Heart left ventricle (tissue), 16 donors: ENCODE measurements around the gene AOX1. TPM values are rescaled to one million over a fixed set of nuclear protein-coding genes. Genes with fewer than 3 reads are reported as not detected.
"Not testable (repeated sequence)": the region's sequence is repeated elsewhere in the genome, so short reads cannot be mapped to it uniquely, and the experiment has no call there.

Source experiments
- ATAC-seq, 4 donors: fragments of 200-7000 bp; cut with Tn5 transposase; one replicate each; pipeline ENCODE4 v1.9.1; 2020 to 2022; ENCODE audit warnings: moderate library complexity in 4 of 4, mild to moderate bottlenecking in 3 of 4, moderate number of reproducible peaks in 1 of 4
- DNase-seq, 5 donors: peaks; one replicate each; pipeline ENCODE4 v3.0.0-alpha.2; 2020
- H3K27ac ChIP-seq, 12 donors: fragments of 200-600 bp; sonication (generic) in 4 of 12; one replicate each; pipeline versions ENCODE4 v1.5.0 to v1.8.0; 2016 to 2022; ENCODE audit warnings: mild to moderate bottlenecking in 2 of 12
- H3K27me3 ChIP-seq, 9 donors: fragments of 200-600 bp; sonication (generic) in 2 of 9; one replicate each; pipeline versions ENCODE4 v1.5.1 to v1.8.0; 2016 to 2022; ENCODE audit warnings: mild to moderate bottlenecking in 3 of 9
- H3K36me3 ChIP-seq, 9 donors: fragments of 200-600 bp; sonication (generic) in 2 of 9; one replicate each; pipeline versions ENCODE4 v1.5.0 to v1.8.0; 2018 to 2022; ENCODE audit warnings: mild to moderate bottlenecking in 2 of 9
- H3K4me1 ChIP-seq, 12 donors: fragments of 200-600 bp; sonication (generic) in 4 of 12; one replicate each; pipeline versions ENCODE4 v1.5.0 to v1.8.0; 2016 to 2022; ENCODE audit warnings: mild to moderate bottlenecking in 3 of 12
- H3K4me3 ChIP-seq, 12 donors: fragments of 200-600 bp; sonication (generic) in 4 of 12; one replicate each; pipeline versions ENCODE4 v1.5.0 to v1.8.0; 2017 to 2022; ENCODE audit warnings: mild to moderate bottlenecking in 9 of 12, moderate library complexity in 4 of 12
- H3K9me3 ChIP-seq, 12 donors: fragments of 200-600 bp; sonication (generic) in 4 of 12; one replicate each; pipeline versions ENCODE4 v1.5.0 to v1.8.0; 2016 to 2022; ENCODE audit warnings: mild to moderate bottlenecking in 1 of 12
- POLR2A ChIP-seq, 2 donors: fragments of 450-650 bp; IDR thresholded peaks; one replicate each; pipeline ENCODE4 v1.6.1; 2017; ENCODE audit warnings: antibody characterized with exemption in 2 of 2, mild to moderate bottlenecking in 2 of 2, moderate library complexity in 2 of 2
- WGBS, 4 donors: extraction: QIAGEN DNeasy Blood & Tissue Kit in 2 of 4; methylation state at CpG; one replicate each; pipeline versions ENCODE4 v1.1.5 to v1.1.7; 2013 to 2018; 5-methylcytosine and 5-hydroxymethylcytosine counted together
- intact Hi-C, 10 donors: fragments of 100-400 bp; cut with DNase I; formaldehyde crosslinking; loops; one replicate each; pipeline versions ENCODE4 v1.11.1 to v1.14.2; 2022
- polyA plus RNA-seq, 2 donors: library from polyadenylated mRNA; stranded (reverse); fragments of 200-250 nt; gene quantifications; one replicate each; pipeline ENCODE4 v1.2.3, GENCODE V29; 2013
- total RNA-seq, 9 donors: library from RNA; depleted of rRNA in 2 of 9; stranded (reverse); fragments of >200 nt in 2 of 9; fragmentation: NEBNext Ultra II Directional in 3 of 9; extraction: Animal tissue kit (Norgen Biotek cat#: 25700) in 3 of 9; gene quantifications; one replicate each; pipeline versions ENCODE4 v1.1.0 to v1.2.4, GENCODE V29; 2016 to 2023
- TF ChIP-seq, protein P1 (sequence below), 12 donors: fragments of 200-600 bp; sonication (generic) in 4 of 12; IDR thresholded peaks; one replicate each; pipeline versions ENCODE4 v1.5.0 to v1.8.0; 2018 to 2022; ENCODE audit warnings: antibody characterized with exemption in 12 of 12, mild to moderate bottlenecking in 5 of 12
- donor health status: ischemic (EF 13 %, LVEDD 7.1; RV severe dilation, severe dysfunction).
- donor health status: healthy with polysubstance abuse.
- donor health status: DM: no; HTN: yes; CAD: no.
- donor health status: DM: no; HTN: no; CAD: no.
- donor health status: ischemic (EF 25% LVEDD 6.9; RV normal size, moderate dysfunction).
- donor health status: ischemic (EF 25% LVEDD 5.7; RV mildly dilated, moderate dysfunction).
- donor health status: healthy.
- donor health status: DM: yes; HTN: yes; CAD: no.
- donor health status: ischemic (EF 35%, LVEDD 5.7; RV mildly dilated, moderate dysfunction).
- donor health status: nonischemic (EF 11% LVEDD 7.7; RV severe dilation, severe dysfunction).
- donor health status: DM: yes; HTN: yes; CAD: no.
- donor health status: PGD.
- donor health status: ischemic (EF 29% LVEDD 5.4; RV normal size, mild dysfunction).
- donor health status: nonischemic (EF 23%, LVEDD 6.1; RV moderate dilation, normal function).

Gene AOX1
- total and polyA plus RNA-seq, 11 donors, result 0.76 to 33.4 (median 2.9) TPM

GRCh38 chr2:200640176-200640575, 54.4 kb downstream of the AOX1 start:
- TF ChIP-seq, protein P1, sequence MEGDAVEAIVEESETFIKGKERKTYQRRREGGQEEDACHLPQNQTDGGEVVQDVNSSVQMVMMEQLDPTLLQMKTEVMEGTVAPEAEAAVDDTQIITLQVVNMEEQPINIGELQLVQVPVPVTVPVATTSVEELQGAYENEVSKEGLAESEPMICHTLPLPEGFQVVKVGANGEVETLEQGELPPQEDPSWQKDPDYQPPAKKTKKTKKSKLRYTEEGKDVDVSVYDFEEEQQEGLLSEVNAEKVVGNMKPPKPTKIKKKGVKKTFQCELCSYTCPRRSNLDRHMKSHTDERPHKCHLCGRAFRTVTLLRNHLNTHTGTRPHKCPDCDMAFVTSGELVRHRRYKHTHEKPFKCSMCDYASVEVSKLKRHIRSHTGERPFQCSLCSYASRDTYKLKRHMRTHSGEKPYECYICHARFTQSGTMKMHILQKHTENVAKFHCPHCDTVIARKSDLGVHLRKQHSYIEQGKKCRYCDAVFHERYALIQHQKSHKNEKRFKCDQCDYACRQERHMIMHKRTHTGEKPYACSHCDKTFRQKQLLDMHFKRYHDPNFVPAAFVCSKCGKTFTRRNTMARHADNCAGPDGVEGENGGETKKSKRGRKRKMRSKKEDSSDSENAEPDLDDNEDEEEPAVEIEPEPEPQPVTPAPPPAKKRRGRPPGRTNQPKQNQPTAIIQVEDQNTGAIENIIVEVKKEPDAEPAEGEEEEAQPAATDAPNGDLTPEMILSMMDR (IDR thresholded peaks at IDR 0.05), result no peak
- TF ChIP-seq POLR2A (IDR thresholded peaks at IDR 0.05), result no peak
- Histone ChIP-seq H3K4me1 (peaks cover 0 to 6% (median 0%) of the 10 kb centered on the region in 12 donors), H3K27me3 (no peaks in the 10 kb centered on the region), H3K27ac (no peak overlapping the region), H3K4me3 (no peak overlapping the region), H3K9me3 (no peaks in the 10 kb centered on the region), H3K36me3 (peaks cover 0 to 2% (median 0%) of the 10 kb centered on the region in 9 donors)
- DNase-seq (no peak), ATAC-seq (no peak)
- WGBS, 4 donors, result 83 to 95% (median 93%) methylated on average over 3 of the region's 3 CpGs
- intact Hi-C loops, result no loop called here

GRCh38 chr2:200640901-200641300, 55.1 kb downstream of the AOX1 start:
- Histone ChIP-seq H3K27ac (no peak overlapping the region), H3K36me3 (no peaks in the 10 kb centered on the region), H3K9me3 (no peaks in the 10 kb centered on the region), H3K4me3 (no peak overlapping the region), H3K27me3 (no peaks in the 10 kb centered on the region), H3K4me1 (peaks cover 0 to under 1% (median 0%) of the 10 kb centered on the region in 12 donors)
- TF ChIP-seq, protein P1 (IDR thresholded peaks at IDR 0.05), result no peak
- no peak for TF ChIP-seq POLR2A (IDR thresholded peaks at IDR 0.05)
- intact Hi-C loops, result no loop called here
- 84 to 92% (median 88%) methylated on average over 7 of the region's 7 CpGs for WGBS, 4 donors
- ATAC-seq, result no peak
- DNase-seq, result no peak

GRCh38 chr2:200648518-200649281, 62.9 kb downstream of the AOX1 start:
- H3K4me1 ChIP-seq, H3K27ac ChIP-seq, H3K9me3 ChIP-seq, DNase-seq, ATAC-seq, H3K36me3 ChIP-seq, H3K27me3 ChIP-seq, intact Hi-C loops, H3K4me3 ChIP-seq: not testable (repeated sequence)
- WGBS, 4 donors, result 83 to 93% (median 86%) methylated on average over 3 of the region's 3 CpGs

- Histone ChIP-seq H3K27ac (peak overlapping the region in 1 of 12 donors; percentile 10), H3K27me3 (peaks cover 0 to 5% (median 0%) of the 10 kb centered on the region in 9 donors), H3K4me1 (no peaks in the 10 kb centered on the region), H3K4me3 (no peak overlapping the region), H3K36me3 (no peaks in the 10 kb centered on the region), H3K9me3 (no peaks in the 10 kb centered on the region)
- intact Hi-C loops, result no loop called here
- 60 to 75% (median 66%) methylated on average over 3 of the region's 3 CpGs for WGBS, 4 donors
- TF ChIP-seq, protein P1 (IDR thresholded peaks at IDR 0.05), result no peak
- no peak for TF ChIP-seq POLR2A (IDR thresholded peaks at IDR 0.05)
- ATAC-seq (no peak), DNase-seq (no peak)
These were observed 63.9 kb downstream of the AOX1 start for GRCh38 chr2:200649724-200650123.
